IMR-90 (cell line): ENCODE data around the gene ZNF579.

Experiments
- CHD1 ChIP-seq: IDR thresholded peaks from 2 replicates; pipeline ENCODE4 v1.6.1; 2012; ENCODE audit warnings: low read depth, low read length, improper control_type of control experiment
- FOS ChIP-seq: fragments of 150-350 bp; IDR thresholded peaks from 2 replicates; pipeline ENCODE4 v1.6.1; 2016; ENCODE audit warnings: low read depth, low read length
- MAFK ChIP-seq: IDR thresholded peaks from 2 replicates; pipeline ENCODE4 v1.6.1; 2012; ENCODE audit warnings: low read depth, low read length, improper control_type of control experiment
- MAZ ChIP-seq: IDR thresholded peaks from 2 replicates; pipeline ENCODE4 v1.6.1; 2012; ENCODE audit warnings: low read depth, mild to moderate bottlenecking, low read length, improper control_type of control experiment, moderate library complexity, borderline replicate concordance
- MXI1 ChIP-seq: IDR thresholded peaks from 2 replicates; pipeline ENCODE4 v1.6.1; 2012; ENCODE audit warnings: low read depth, mild to moderate bottlenecking, low read length, moderate library complexity, borderline replicate concordance
- POLR2A ChIP-seq: IDR thresholded peaks from 2 replicates; pipeline ENCODE4 v1.6.1; 2012; ENCODE audit warnings: mild to moderate bottlenecking, low read depth, low read length
- RAD21 ChIP-seq: IDR thresholded peaks from 2 replicates; pipeline ENCODE4 v1.6.1; 2012; ENCODE audit warnings: low read length, improper control_type of control experiment
- RFX5 ChIP-seq: IDR thresholded peaks from 2 replicates; pipeline ENCODE4 v1.8.0; 2012; ENCODE audit warnings: low read depth, mild to moderate bottlenecking, low read length, moderate library complexity
- TF ChIP-seq, protein P1 (sequence below): conservative IDR thresholded peaks from 2 replicates; pipeline ENCODE4 v1.5.1; 2012; ENCODE audit warnings: mild to moderate bottlenecking, low read depth, low read length, improper control_type of control experiment

- TF ChIP-seq, protein P1, sequence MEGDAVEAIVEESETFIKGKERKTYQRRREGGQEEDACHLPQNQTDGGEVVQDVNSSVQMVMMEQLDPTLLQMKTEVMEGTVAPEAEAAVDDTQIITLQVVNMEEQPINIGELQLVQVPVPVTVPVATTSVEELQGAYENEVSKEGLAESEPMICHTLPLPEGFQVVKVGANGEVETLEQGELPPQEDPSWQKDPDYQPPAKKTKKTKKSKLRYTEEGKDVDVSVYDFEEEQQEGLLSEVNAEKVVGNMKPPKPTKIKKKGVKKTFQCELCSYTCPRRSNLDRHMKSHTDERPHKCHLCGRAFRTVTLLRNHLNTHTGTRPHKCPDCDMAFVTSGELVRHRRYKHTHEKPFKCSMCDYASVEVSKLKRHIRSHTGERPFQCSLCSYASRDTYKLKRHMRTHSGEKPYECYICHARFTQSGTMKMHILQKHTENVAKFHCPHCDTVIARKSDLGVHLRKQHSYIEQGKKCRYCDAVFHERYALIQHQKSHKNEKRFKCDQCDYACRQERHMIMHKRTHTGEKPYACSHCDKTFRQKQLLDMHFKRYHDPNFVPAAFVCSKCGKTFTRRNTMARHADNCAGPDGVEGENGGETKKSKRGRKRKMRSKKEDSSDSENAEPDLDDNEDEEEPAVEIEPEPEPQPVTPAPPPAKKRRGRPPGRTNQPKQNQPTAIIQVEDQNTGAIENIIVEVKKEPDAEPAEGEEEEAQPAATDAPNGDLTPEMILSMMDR, result no peak
- TF ChIP-seq POLR2A (no peak), MXI1 (no peak), RAD21 (no peak), FOS (no peak), MAZ (no peak), CHD1 (no peak), MAFK (no peak), RFX5 (no peak)
Measured at GRCh38 chr19:55621205-55621672, 40.6 kb upstream of the ZNF579 start.
